H1 (cell line): ENCODE results near the gene SLIT3.

ENCODE experiments used
- CHD2 ChIP-seq: IDR thresholded peaks from 2 replicates; pipeline ENCODE4 v1.6.1; 2012; ENCODE audit warnings: low read length, improper control_type of control experiment
- CTCF ChIP-seq, 3 experiments: IDR thresholded peaks; 1 replicate in 2 of 3; 2 replicates in 1 of 3; pipeline versions ENCODE4 v1.5.1 to v1.6.1; 2011; ENCODE audit warnings: low read length in 3 of 3, mild to moderate bottlenecking in 3 of 3, inconsistent platforms in 2 of 3, low read depth in 1 of 3, moderate library complexity in 1 of 3; ENCODE audit not compliant: insufficient read depth in 1 of 3; ENCODE audit errors: control extremely low read depth in 1 of 3
- GABPA ChIP-seq: IDR thresholded peaks from 2 replicates; pipeline ENCODE4 v1.6.1; 2011; ENCODE audit warnings: mild to moderate bottlenecking, low read length, moderate library complexity, borderline replicate concordance; ENCODE audit not compliant: insufficient read depth
- JUN ChIP-seq: IDR thresholded peaks from 2 replicates; pipeline ENCODE4 v1.6.1; 2011; ENCODE audit warnings: low read depth, mild to moderate bottlenecking, improper control_type of control experiment, low read length
- POLR2A ChIP-seq, 2 experiments: IDR thresholded peaks; 1 replicate in 1 of 2; 2 replicates in 1 of 2; pipeline ENCODE4 v1.6.1; 2011; ENCODE audit warnings: low read depth in 2 of 2, low read length in 2 of 2, mild to moderate bottlenecking in 2 of 2; ENCODE audit errors: control extremely low read depth in 1 of 2
- POLR2AphosphoS5 ChIP-seq: IDR thresholded peaks from 2 replicates; pipeline ENCODE4 v1.6.1; 2011; ENCODE audit warnings: low read depth, low read length
- SAP30 ChIP-seq: fragments of 300-600 bp; sonication (generic); IDR thresholded peaks from 2 replicates; pipeline ENCODE4 v1.7.1; 2012; ENCODE audit warnings: low read length, moderate library complexity, mild to moderate bottlenecking, inconsistent platforms; ENCODE audit not compliant: insufficient read depth, insufficient replicate concordance
- YY1 ChIP-seq: IDR thresholded peaks from 2 replicates; pipeline ENCODE4 v1.6.1; 2011; ENCODE audit warnings: low read depth, mild to moderate bottlenecking, low read length

GRCh38 chr5:169192536-169192935 lies 108.4 kb downstream of the SLIT3 start:
- TF ChIP-seq CHD2 (no peak), SAP30 (no peak), CTCF (IDR thresholded peaks at IDR 0.05; ENCODE audit: control extremely low read depth in 1 of 3, insufficient read depth in 1 of 3, low read depth in 1 of 3, low read length in 3 of 3) (no peak), JUN (no peak), GABPA (no peak), YY1 (no peak), POLR2A (IDR thresholded peaks at IDR 0.05; ENCODE audit: control extremely low read depth in 1 of 2, low read depth in 2 of 2, low read length in 2 of 2) (no peak), POLR2AphosphoS5 (no peak)
